ENCODE measurements around the gene CAD.
A peak's percentile ranks its signal among the peaks of the same experiment; 100 is the strongest.

Gene CAD

GRCh38 chr2:27199241-27199640 is 17.9 kb upstream of the CAD start:
- no peak for DNase-seq

DNA sequence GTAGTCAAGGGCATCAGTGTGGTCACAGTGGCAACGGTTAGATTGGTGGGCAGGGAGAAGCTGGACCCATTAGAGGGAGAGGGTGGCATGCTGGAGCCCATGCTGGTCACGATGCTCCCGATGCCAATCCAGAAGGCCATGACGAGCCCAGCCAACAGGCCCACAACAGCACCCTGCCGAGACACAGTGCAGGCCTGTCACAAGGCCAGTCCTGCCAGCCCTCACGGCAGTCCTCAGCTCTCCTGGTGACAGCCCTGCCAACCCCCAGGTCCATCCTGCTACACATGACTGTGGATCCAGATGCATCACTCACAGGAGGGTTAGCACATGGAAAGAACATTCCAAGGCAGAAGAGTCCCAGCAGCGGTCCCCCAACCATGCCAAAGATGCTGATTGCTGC is 15.5 kb upstream of the CAD start:
- DNase-seq, result no peak

DNA sequence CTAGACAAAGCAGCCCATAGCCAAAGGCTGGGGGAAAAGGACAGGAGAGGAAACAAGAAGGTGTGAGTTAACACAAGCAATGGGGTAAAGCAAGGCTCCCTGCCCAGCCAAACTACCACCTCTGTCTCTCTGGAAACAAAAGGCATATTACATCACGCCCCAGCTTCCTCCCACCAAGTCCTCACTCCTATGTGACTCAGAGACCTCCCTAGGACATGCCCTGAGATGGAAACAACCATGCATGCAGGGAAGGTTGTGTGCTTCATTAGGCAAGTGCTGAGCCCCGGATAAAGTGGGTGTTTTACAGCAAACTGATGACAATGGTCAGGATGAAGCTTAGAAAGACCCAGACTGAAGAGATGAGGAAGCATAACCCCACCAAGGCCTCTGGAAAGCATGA is 14.3 kb upstream of the CAD start:
- no peak for DNase-seq

DNA sequence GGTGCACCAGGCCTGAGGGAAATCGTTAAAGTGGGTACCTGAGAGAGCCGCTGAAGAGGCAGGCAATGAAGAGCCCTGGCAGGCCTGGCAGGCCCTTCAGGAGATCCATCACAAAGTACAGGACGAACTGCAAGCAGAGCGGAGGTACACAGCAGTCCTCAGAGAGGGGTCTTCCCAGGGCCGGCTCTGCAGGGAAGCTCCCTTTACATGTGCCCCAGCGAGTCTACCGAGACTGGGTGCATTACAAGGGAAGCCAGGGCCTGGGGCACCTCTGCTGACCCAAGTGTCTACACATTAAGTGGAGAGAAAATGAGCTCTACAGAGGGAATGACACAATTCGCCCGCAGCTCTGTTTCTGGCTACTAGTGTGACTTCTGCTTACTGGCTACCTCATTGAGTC is 13.4 kb upstream of the CAD start:
- DNase-seq, result no peak

GRCh38 chr2:27204566-27204965 is 12.6 kb upstream of the CAD start:
- no peak for DNase-seq

DNA sequence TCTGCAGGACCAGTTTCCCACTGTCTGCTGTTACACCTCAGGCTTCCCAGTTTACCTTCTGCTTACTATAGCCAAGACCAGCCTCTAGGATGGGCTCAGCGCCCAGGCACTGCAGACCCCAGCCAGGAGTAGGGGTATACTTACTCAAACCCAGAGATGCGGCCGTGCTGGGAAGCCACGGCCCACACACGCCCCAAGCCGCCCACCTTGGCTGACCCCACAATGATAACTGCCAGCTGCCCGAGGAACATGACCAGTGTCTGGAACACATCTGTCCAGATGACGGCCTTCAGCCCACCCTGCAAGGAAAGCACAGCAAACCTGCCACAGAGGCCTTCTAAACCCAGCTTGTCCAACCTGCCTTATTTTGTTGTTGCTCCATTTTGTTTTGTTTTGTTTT is 12.0 kb upstream of the CAD start:
- DNase-seq, result no peak

- DNase-seq, result no peak
Observed at GRCh38 chr2:27206346-27206745, 10.8 kb upstream of the CAD start.

DNA sequence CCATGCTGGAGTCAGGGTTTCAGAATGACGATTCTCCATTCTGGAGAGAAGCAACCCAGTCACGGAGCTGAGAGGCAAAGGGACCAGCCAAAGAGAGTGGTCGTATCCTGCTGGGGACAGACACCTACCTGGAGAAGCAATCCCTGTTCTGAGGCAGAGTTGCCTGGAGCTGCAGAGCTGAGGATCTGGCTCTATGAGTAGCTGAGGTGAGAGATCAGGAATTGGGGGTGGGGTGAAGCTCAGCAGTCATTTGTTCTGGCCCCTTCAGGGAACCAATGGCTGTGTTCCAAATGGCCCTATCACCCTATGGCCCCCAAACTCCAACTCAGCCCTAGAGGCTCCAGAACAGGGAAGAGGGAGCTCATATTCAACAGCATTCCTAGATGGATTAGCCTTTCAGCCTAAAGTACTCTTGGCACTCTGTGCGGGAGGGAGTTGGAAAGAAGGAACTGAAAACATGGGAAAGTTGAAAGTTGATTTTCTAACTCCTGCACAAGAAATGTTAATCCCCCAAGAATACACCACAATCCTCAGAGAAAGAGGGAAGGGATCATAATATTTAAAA is 8.6 kb upstream of the CAD start:
- no peak for DNase-seq

- DNase-seq, result no peak
Observed at GRCh38 chr2:27209621-27210401, 7.4 kb upstream of the CAD start.

DNA sequence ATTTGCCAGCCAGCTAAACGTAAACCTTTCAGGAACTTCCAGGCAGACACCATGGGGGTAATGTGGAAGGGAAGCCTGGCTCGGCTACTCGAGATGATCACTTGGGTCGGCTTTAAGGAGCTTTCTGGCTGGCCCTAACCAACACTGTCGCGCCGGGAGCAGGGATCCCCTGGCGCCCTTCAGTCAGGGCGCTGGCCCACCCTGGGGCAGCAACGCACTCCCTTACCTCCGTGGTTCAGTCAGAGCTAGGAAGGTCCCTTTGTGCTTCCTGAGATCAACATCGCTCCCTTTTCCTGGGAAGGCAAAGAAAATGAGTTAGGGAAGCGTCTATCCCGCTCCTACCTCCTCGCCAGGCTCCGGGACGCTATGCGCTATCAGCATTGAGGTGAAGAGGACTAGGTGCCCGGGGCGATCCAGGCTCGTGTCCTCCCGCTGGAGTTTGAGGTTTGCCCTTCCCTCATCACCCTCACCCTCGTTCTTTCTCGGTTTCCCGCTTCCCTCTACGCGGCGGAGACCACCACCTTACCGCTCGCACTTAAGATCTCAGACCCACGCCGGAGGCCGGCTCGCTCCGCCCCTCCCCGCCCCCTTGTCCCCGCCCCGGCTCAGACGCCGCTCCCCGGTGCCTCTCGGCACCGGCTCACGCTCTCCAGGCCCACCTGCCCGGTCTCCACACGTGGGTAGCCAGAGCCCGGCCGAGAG is 5.8 kb upstream of the CAD start:
- DNase-seq, result no peak

- DNase-seq, result peak; percentile 65
Observed at GRCh38 chr2:27211943-27212625, 5.1 kb upstream of the CAD start, which contains the start of the genes ATRAID and SLC5A6. Gene ATRAID (plus strand): TSS chr2:27212041. CDS start chr2:27212369, 328 bp downstream. Gene SLC5A6 (minus strand): TSS chr2:27212268. CDS start chr2:27207650, 4,618 bp downstream.

- peak; percentile 28 for DNase-seq
Observed at GRCh38 chr2:27212626-27213471, 4.3 kb upstream of the CAD start.

- no peak for DNase-seq
Observed at GRCh38 chr2:27214941-27215340, 2.2 kb upstream of the CAD start.

GRCh38 chr2:27216416-27217137 is 592 bp upstream of the CAD start:
- DNase-seq, result no peak

DNA sequence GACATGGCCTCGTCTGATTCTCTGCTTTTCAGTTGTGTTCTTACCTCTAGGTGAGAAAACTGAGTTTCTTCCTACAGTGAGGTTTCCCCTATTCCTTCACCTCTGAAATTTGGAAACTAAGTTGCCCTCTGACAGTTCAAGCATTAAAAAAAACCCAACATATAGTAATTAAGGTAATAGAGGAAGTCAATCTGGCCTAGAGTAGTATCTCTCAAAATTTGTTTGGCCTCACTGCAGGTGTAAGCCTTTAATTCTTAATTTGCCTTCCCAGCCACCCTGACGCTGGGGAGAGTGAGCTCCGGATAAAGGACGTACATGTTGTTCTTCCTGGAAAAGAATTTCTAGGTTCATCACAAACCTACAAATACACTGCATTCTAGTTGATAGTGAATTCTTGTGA is 1.4 kb downstream of the CAD start:
- no peak for DNase-seq

DNA sequence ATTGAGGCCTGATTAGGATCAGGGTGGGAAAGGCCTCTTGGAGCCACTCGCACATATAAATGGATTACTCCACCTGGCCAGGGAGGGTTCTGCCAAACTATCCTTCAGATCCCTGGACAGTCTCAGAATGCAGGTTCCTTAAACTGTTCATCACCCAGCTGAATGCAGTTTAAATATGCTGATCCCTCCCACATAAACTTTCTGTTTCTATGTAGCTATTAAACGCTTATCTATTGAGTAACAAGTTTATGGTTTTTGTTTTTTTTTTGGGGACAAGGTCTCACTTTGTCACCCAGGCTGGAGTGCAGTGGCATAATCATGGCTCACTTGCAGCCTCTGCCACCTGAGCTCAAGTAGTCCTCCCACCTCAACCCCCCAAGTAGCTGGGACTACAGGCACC is 1.9 kb downstream of the CAD start:
- DNase-seq, result no peak

- no peak for DNase-seq
Observed at GRCh38 chr2:27220091-27220490, 2.9 kb downstream of the CAD start.

DNA sequence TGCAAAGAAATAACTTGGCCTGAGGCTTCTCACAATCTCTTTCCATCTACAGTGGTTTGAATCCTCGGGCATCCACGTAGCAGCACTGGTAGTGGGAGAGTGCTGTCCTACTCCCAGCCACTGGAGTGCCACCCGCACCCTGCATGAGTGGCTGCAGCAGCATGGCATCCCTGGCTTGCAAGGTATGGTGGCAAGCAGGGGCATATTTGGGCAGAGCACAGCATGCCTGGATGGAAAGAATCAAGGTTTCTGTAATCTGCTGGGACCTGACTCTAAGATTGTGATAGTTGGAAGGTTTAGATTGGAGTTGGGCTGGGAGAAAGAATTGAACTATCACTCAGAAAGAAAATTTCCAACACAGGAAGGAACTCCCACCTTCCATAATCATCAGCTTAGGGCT is 4.0 kb downstream of the CAD start:
- DNase-seq, result no peak

GRCh38 chr2:27222407-27222806 is 5.2 kb downstream of the CAD start:
- DNase-seq, result no peak

DNA sequence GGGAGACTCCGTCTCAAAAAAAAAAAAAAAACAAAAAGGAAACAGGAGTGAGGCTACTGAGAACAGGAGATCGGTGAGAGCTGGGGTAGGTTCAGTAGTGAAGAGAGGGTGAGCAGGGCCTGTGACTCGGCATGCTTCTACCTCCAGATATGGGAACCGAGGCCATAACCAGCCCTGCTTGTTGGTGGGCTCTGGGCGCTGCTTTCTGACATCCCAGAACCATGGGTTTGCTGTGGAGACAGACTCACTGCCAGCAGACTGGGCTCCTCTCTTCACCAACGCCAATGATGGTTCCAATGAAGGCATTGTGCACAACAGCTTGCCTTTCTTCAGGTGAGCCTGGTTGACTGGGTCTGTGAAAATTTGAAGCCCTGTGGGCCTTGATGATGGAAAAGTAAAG is 6.2 kb downstream of the CAD start:
- no peak for DNase-seq

GRCh38 chr2:27225526-27225925 is 8.4 kb downstream of the CAD start:
- no peak for DNase-seq

DNA sequence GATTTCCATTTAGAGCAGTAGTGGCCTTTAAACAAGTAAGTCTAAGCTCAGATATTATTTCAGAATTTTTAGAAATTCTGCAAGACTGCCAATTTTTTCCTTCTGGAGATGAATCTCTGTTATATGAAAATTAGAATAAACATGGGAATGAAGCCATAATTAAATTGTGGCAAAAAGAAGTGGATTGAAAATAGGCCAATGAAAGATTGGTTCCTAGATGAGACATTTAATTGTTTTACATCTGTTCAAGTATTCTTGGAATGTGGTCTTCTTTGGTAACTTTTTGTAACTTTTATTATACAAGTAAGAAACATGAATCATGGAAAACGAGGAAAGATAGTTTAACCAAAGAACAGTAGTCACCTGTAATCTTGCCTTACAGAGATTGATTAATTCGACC is 10.3 kb downstream of the CAD start:
- DNase-seq, result no peak

Data from GF-D8 (cell line).